A549 treated with dexamethasone at 1 μM for 4 hours (cell line): ENCODE results near the gene NCBP2. TPM values are rescaled to one million over a fixed set of nuclear protein-coding genes. Genes with fewer than 3 reads are reported as not detected.

Experiments
- total RNA-seq: library from RNA; stranded (reverse); fragments of 200-300 nt; extraction: Qiagen RNA extraction; gene quantifications from 5 replicates; pipeline ENCODE4 v1.2.3, GENCODE V29; 2022

NCBP2 gene
- total RNA-seq: 44.8 to 47.4 TPM (median 45.7 TPM) in 5 replicates

DNA sequence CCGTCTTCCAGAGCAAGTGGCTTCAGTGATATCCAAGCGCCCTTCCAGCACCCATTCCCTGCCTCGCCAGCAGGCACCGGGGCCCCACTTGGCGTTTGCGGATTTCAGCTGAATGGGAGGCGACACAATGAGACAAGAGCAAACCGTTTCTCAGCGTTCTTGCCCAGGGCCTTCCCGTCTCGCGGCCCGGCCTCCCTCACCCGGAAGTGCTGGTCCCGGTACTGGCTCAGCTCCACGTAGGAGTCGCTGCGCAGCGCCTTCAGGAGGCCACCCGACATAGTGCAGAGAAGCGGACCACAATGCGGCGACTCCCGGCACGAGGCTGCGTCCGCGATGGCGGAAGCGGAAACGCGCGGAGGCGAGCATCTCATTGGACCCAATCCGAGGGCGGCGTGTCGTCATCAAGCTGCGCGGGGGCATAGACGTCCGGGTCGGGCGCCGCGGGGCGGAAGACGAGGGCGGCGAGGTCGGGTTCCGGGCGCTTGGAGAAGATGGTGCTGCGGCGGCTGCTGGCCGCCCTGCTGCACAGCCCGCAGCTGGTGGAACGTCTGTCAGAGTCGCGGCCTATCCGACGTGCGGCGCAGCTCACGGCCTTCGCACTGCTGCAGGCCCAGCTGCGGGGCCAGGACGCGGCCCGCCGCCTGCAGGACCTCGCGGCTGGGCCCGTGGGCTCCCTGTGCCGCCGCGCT, at the start of gene NCBP2:
NCBP2 (minus strand) TSS at position 303 of the 689 bp plus-strand sequence; CDS start at position 278, 25 bp downstream.

DNA sequence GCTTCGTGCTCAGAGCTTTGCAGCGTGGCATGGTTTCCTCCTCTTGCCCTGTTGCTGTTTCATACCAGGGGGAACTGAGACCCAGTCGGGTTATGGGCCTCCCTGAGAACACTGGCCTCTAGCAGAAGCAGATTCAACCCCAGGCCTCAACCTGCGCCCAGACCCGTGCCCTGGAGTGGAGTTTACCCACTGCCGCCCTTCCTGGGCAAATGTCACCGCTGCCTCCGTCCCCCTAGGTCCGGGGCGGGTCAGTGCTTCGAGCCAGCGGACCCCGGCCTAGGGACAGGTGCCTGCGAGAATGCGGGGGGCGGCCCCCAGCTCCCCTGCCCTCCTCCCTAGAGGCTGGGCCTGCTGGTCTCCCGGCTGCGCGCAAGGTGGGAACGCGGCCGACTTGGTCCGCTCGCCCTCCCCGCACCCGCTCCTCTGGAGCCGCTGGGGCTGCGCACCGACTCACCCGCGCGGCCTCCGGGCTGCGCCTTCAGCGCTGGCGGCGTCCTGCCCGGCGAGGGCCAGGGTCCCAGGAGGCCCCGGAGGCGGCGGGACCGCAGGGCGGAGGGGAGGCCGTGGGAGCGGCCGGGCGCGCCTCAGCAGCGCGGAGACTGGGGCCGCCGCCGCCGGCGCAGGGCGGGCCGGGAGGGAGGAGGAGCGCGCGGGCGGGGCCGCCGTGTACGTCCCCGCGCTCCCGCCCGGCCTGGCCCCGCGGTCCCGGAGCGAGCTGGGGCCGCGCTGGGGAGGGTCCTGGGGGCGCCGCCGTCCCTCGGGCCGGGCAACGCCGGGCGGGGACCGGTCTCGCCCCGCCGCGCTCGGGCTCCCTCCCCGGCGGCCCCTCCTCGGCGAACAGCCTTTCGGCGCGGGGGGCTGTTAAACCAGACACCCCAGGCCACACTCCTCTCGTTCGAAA, 26.2 kb upstream of the NCBP2 start, which contains the start of gene PIGZ:
PIGZ (minus strand) TSS at position 601 of the 901 bp plus-strand sequence. CDS start 16,802 bp downstream, outside the sequence.

Other genes with a start within 250 kb of the NCBP2 start
- 2.1 to 2.9 TPM (median 2.8 TPM) in 5 replicates for gene CEP19, start 230.3 kb downstream of the NCBP2 start, total RNA-seq
- gene PIGX, start 230.2 kb downstream of the NCBP2 start, total RNA-seq: 28.1 to 31.6 TPM (median 31.2 TPM) in 5 replicates
- 31.1 to 45.8 TPM (median 43.1 TPM) in 5 replicates for gene PAK2, start 202.7 kb downstream of the NCBP2 start, total RNA-seq
- 5.4 to 8.9 TPM (median 7.0 TPM) in 5 replicates for gene SENP5, start 74.6 kb downstream of the NCBP2 start, total RNA-seq
- 0.97 to 1.7 TPM (median 1.6 TPM) in 5 replicates for gene PIGZ, start 26.3 kb upstream of the NCBP2 start, total RNA-seq
- gene MELTF, start 87.3 kb upstream of the NCBP2 start, total RNA-seq: 40.5 to 63.5 TPM (median 53.3 TPM) in 5 replicates